Type B pancreatic cell (in vitro differentiated cells): ENCODE data around the gene TIFAB. TPM values are rescaled to one million over a fixed set of nuclear protein-coding genes. Genes with fewer than 3 reads are reported as not detected.

Source experiments
- DNase-seq: peaks from one replicate; pipeline ENCODE4 v3.0.0; 2021; ENCODE audit warnings: mixed read lengths; ENCODE audit not compliant: unreplicated experiment; ENCODE audit errors: extremely low spot score
- H3K27ac Mint-ChIP-seq: 2 replicates; pipeline ENCODE4 v1.8.0; 2021; ENCODE audit warnings: mild to moderate bottlenecking, mixed read lengths
- H3K27me3 Mint-ChIP-seq: 2 replicates; pipeline ENCODE4 v1.8.0; 2021; ENCODE audit warnings: mixed read lengths
- H3K36me3 Mint-ChIP-seq: 2 replicates; pipeline ENCODE4 v1.8.0; 2021; ENCODE audit warnings: mixed read lengths
- H3K4me1 Mint-ChIP-seq: one replicate; pipeline ENCODE4 v1.8.0; 2021; ENCODE audit warnings: mixed read lengths; ENCODE audit not compliant: unreplicated experiment
- H3K4me3 Mint-ChIP-seq: 2 replicates; pipeline ENCODE4 v1.8.0; 2021; ENCODE audit warnings: mild to moderate bottlenecking, mixed read lengths
- H3K9me3 Mint-ChIP-seq: 2 replicates; pipeline ENCODE4 v1.8.0; 2021; ENCODE audit warnings: mixed read lengths
- total RNA-seq: library from RNA; stranded (reverse); gene quantifications from 2 replicates; pipeline ENCODE4 v1.2.1, GENCODE V29; 2021; ENCODE audit warnings: low replicate concordance
- TF ChIP-seq, protein P1 (sequence below): fragments of 200-600 bp; sonication (generic); conservative IDR thresholded peaks from 2 replicates; pipeline ENCODE4 v1.5.0; 2021; ENCODE audit warnings: antibody characterized with exemption, mild to moderate bottlenecking

The TIFAB gene
- total RNA-seq, 1 donor from 2014 or later, result not detected

DNA sequence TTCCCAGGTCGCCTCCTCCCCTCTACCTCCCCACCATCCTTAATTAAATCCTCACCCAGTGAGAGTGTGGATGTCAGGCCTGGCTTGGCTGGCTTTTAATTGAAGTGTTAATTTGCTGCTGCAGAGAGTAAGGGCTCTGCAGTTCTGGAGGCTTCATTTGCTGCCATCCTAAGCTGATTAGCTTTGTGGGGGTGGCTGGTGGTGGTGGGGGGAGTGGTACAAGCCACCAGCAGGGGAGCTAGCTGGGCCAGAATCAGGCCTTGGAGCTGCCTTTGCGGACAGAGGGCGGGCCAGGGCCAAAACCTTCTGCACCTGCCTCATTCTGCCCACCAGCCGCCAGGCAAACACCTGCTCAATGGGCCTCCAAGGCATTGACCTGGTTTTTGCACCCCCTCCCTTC is 26.8 kb upstream of the TIFAB start:
- TF ChIP-seq, protein P1, sequence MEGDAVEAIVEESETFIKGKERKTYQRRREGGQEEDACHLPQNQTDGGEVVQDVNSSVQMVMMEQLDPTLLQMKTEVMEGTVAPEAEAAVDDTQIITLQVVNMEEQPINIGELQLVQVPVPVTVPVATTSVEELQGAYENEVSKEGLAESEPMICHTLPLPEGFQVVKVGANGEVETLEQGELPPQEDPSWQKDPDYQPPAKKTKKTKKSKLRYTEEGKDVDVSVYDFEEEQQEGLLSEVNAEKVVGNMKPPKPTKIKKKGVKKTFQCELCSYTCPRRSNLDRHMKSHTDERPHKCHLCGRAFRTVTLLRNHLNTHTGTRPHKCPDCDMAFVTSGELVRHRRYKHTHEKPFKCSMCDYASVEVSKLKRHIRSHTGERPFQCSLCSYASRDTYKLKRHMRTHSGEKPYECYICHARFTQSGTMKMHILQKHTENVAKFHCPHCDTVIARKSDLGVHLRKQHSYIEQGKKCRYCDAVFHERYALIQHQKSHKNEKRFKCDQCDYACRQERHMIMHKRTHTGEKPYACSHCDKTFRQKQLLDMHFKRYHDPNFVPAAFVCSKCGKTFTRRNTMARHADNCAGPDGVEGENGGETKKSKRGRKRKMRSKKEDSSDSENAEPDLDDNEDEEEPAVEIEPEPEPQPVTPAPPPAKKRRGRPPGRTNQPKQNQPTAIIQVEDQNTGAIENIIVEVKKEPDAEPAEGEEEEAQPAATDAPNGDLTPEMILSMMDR, result no peak
- Mint-ChIP-seq H3K4me1 (peaks cover 24% of the 10 kb centered on the region), H3K9me3 (no peaks in the 10 kb centered on the region), H3K27me3 (peaks cover 59% of the 10 kb centered on the region), H3K27ac (no peak overlapping the region), H3K4me3 (no peak overlapping the region), H3K36me3 (no peaks in the 10 kb centered on the region)
- DNase-seq, result no peak

DNA sequence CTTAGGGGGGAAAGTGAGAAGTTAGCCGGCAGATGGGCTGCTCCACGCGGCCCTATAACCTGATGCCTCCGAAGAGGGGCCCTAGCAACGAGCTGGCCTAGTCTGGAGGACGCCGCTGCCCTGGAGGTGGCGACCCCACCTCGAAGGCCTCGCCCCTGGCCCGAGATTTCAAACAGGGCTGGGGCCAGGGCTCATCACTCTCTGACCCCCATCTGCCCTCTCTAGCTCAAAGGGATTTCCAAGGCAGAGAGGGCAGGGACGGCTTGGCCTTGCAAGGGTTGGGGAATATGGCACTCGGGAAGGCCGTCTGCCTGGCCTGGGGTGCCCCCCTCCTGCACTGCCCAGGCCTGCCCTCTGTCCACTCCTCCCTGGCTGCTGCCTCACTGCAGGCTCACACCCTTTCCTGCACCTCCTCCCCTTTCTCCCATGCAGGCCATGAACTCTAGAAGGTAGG is 25.5 kb upstream of the TIFAB start:
- H3K9me3 Mint-ChIP-seq, result no peaks in the 10 kb centered on the region
- no peaks in the 10 kb centered on the region for H3K36me3 Mint-ChIP-seq
- TF ChIP-seq, protein P1, result no peak
- H3K27ac Mint-ChIP-seq, result no peak overlapping the region
- no peak for DNase-seq
- peaks cover 55% of the 10 kb centered on the region for H3K27me3 Mint-ChIP-seq
- no peak overlapping the region for H3K4me3 Mint-ChIP-seq
- peaks cover 24% of the 10 kb centered on the region for H3K4me1 Mint-ChIP-seq

DNA sequence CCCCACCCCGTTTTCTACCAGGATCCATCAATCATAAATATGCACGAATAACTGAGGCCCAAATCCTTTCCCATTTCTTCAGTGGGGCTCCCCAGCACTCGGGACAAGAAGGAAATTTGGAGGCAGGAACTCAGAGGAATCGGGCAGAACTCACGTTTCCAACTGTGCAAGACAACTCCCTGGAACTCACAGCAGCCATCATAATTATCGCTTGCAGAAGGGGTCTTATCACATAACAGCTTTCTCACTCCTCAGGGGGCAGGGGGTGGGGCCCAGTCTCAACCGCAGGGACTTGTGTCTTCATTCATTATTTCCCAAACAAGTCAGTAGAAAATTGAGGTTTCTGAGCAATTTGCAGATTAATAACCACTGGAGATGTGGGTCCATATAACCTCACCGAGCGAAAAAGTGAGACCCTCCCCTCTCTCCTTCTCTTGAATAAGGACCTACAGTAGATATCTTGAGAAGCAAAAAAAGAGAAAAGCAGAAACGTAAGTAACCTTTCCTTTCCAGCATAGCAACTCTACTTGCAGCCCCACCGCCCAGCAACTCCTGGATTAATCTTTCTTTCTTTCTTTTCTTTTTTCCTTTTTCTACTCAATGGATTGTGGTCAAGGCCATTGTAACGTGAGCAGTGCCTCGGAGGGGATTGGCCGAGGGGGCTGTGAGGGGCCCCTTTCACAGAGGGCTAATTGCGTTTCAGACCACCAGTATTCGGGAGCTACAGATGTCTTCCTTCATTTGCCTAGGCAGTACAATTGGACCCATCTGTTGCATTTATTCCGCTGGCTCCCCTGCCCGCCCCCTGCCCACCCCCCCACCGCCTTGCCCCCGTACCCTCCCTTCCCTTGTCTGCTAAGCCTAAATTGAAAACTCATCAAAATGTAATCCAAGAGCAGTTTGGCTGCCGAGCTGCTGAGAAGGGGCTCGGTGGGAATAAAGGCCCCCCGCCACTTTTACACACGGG is 24.7 kb upstream of the TIFAB start:
- Mint-ChIP-seq H3K27me3 (peaks cover 60% of the 10 kb centered on the region), H3K4me3 (peak overlapping the region; percentile 68), H3K4me1 (peaks cover 24% of the 10 kb centered on the region), H3K36me3 (no peaks in the 10 kb centered on the region), H3K27ac (peak overlapping the region; percentile 42), H3K9me3 (no peaks in the 10 kb centered on the region)
- TF ChIP-seq, protein P1, result no peak
- DNase-seq, result no peak

DNA sequence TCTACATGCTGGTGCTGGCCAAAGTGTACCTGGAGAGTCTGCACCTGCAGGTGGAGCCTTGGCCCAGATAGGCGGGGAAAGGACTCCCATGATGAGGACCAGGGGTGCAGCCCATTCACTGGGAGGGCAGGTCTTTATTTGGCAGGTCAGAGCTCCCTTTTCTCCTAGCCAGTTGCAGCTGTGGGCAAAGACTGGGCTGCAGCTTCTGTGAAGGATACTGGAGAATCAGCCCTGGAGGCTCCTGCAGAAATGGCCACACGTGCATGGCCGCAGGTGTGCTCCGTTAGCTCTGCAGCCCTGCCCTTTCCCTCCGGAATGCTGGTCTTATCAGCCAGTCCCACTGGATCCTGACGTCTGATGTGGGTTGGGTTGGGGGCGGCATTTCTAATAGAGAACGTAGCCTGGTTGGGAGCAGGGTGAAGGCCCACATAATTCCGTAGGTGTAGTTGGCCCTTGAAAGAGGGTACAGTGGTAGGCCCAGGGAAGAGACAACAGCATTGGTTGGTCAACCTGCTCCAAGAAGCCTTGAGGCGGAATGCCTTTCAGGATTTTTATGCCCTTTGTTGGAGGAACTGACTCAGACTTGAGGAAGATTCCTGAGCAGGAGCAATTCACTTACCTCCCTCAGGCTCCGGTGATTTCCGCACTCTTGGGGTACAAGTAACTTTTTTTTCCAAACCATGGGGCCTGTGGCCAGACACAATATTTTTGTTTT is 22.0 kb upstream of the TIFAB start:
- no peak for DNase-seq
- TF ChIP-seq, protein P1, result no peak
- peaks cover 18% of the 10 kb centered on the region for H3K4me1 Mint-ChIP-seq
- no peaks in the 10 kb centered on the region for H3K36me3 Mint-ChIP-seq
- H3K27me3 Mint-ChIP-seq, result peaks cover 68% of the 10 kb centered on the region
- no peak overlapping the region for H3K4me3 Mint-ChIP-seq
- H3K27ac Mint-ChIP-seq, result no peak overlapping the region
- H3K9me3 Mint-ChIP-seq, result no peaks in the 10 kb centered on the region

DNA sequence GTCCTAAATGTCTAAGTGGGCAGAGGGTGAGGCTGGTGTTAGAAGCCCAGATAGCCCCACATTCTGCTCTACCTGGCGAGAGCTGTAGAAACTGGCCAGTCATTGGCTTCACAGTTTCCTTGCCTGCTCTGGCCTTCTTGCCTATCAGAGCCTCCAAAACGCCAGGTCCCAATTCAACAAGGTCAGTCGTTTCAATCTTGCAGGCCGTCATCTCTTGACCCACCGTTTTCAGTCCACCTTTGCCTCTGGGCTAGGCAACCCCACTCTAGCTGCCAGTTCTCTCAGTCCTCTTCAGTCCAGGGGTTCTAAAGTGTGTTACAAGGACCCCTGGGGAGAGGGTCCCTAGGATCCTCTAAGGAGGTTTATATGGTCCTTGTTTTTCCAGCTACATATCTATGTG is 20.0 kb upstream of the TIFAB start:
- Mint-ChIP-seq H3K27ac (no peak overlapping the region), H3K36me3 (no peaks in the 10 kb centered on the region), H3K4me1 (peaks cover 13% of the 10 kb centered on the region), H3K27me3 (peaks cover 75% of the 10 kb centered on the region), H3K4me3 (no peak overlapping the region), H3K9me3 (no peaks in the 10 kb centered on the region)
- TF ChIP-seq, protein P1, result no peak
- no peak for DNase-seq
